Measurements from ENCODE around the gene PC.

DNA sequence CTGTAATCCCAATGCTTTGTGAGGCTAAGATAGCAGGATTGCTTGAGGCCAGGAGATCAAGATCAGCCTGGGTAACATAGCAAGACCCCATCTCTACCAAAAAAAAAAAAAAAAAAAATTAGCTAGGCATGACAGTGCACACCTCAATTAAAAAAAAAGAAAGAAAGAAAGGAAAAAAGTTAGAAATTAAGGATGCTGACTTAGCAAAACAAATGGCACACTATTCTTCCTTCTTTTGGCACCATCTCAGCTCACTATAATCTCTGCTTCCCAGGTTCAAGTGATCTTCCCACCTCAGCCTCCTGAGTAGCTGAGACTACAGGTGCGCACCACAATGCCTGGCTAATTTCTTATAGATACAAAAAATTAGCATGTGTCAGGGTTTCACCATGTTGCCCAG lies 33.9 kb downstream of the PC start:
- no peak for TF ChIP-seq POLR2AphosphoS5 (IDR thresholded peaks at IDR 0.05)
- TF ChIP-seq CTCF (IDR thresholded peaks at IDR 0.05): no peak
